ENCODE results near the gene MYOF. TPM values are rescaled to one million over a fixed set of nuclear protein-coding genes. Genes with fewer than 3 reads are reported as not detected.

MYOF gene
- polyA plus RNA-seq, 1 donor (not counting 4 experiments of a cell fraction or from before 2014, with no cell fraction given): 232 TPM

DNA sequence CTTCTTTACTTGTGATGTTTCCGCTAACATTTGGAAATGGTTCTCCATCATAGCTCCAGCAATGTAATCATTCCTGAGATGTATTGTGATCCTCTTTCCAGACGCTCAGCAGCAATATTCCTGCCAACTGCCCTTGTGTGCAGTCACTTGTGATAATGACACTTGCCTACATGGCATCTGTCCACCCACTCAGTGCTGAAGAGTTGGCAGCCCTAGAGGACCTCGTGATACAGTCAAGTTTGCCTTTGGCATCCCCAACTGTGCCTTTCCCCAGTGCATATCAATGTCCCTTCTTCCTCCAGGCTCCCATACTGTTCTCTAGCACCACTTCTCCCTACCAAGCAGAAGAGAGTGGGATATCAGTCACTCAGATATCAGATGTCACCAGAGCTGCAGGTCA lies 64.9 kb downstream of the MYOF start:
- H3K27me3 ChIP-seq (ENCODE audit: control insufficient read depth, extremely low read depth, insufficient read depth, low read length): no peaks in the 10 kb centered on the region
- peak; percentile 26 for FAIRE-seq
- peaks cover 27% of the 10 kb centered on the region for H3K79me2 ChIP-seq (ENCODE audit: control insufficient read depth, insufficient read depth, low read length)
- H2AFZ ChIP-seq (ENCODE audit: control insufficient read depth, low read length): no peak overlapping the region
- peaks cover 17% of the 10 kb centered on the region for H3K4me1 ChIP-seq (ENCODE audit: control insufficient read depth, extremely low read depth, insufficient read depth, low read length)
- no peak for TF ChIP-seq EZH2 (IDR thresholded peaks at IDR 0.05; ENCODE audit: low read length)
- no peaks in the 10 kb centered on the region for H3K9me3 ChIP-seq (ENCODE audit: control insufficient read depth, low read depth, low read length)
- H3K4me3 ChIP-seq (ENCODE audit: control insufficient read depth in 2 of 3, extremely low read depth in 1 of 3, insufficient read depth in 2 of 3, low read depth in 1 of 3, low read length in 3 of 3): no peak overlapping the region
- no peaks in the 10 kb centered on the region for H4K20me1 ChIP-seq (ENCODE audit: control insufficient read depth, extremely low read depth, insufficient read depth, low read length)
- dilution Hi-C loops (cut with MboI; ENCODE audit: extremely low pct_ligation_motif_present, low sequenced_read_pairs): no loop called here
- DNase-seq (ENCODE audit: low read depth, low spot score): no peak
- H3K4me2 ChIP-seq (ENCODE audit: control insufficient read depth, extremely low read depth, insufficient read depth, low read depth, low read length): no peak overlapping the region
- no peak overlapping the region for H3K9ac ChIP-seq (ENCODE audit: control insufficient read depth, extremely low read depth, insufficient read depth, low read length)
- no peaks in the 10 kb centered on the region for H3K9me1 ChIP-seq (ENCODE audit: control insufficient read depth, extremely low read depth, insufficient read depth, low read length)
- no peak overlapping the region for H3K27ac ChIP-seq (ENCODE audit: control insufficient read depth, insufficient read depth, low read length)
- H3K36me3 ChIP-seq (ENCODE audit: control insufficient read depth in 2 of 2, extremely low read depth in 1 of 2, insufficient read depth in 2 of 2, low read length in 2 of 2): peaks cover 29 to 43% of the 10 kb centered on the region in 2 experiments

DNA sequence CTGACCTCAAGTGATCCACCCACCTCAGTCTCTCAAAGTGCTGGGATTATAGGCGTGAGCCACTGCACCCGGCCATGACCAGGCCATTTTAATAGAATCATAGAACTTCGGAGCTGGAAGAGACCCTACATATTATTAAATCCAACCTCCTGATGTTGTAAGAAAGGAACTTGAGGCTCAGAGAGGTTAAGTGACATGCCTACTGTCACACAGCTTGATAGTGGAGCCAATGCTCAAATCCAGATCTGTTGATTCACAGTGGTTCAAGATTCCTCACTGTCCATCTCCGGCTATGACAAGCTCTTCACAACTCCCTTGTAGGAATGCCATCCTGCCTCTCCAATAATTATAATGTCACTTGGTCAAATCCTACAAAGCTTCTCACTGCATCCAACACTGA lies 65.3 kb downstream of the MYOF start:
- dilution Hi-C loops (cut with MboI; ENCODE audit: extremely low pct_ligation_motif_present, low sequenced_read_pairs): no loop called here

More for the DNA sequence above, 65.3 kb downstream of the MYOF start:
- H3K4me3 ChIP-seq (ENCODE audit: control insufficient read depth in 2 of 3, extremely low read depth in 1 of 3, insufficient read depth in 2 of 3, low read depth in 1 of 3, low read length in 3 of 3): no peak overlapping the region
- H3K9me1 ChIP-seq (ENCODE audit: control insufficient read depth, extremely low read depth, insufficient read depth, low read length): no peaks in the 10 kb centered on the region
- no peak overlapping the region for H3K9ac ChIP-seq (ENCODE audit: control insufficient read depth, extremely low read depth, insufficient read depth, low read length)
- H3K79me2 ChIP-seq (ENCODE audit: control insufficient read depth, insufficient read depth, low read length): peaks cover 24% of the 10 kb centered on the region
- no peaks in the 10 kb centered on the region for H3K9me3 ChIP-seq (ENCODE audit: control insufficient read depth, low read depth, low read length)
- H3K27me3 ChIP-seq (ENCODE audit: control insufficient read depth, extremely low read depth, insufficient read depth, low read length): no peaks in the 10 kb centered on the region
- H2AFZ ChIP-seq (ENCODE audit: control insufficient read depth, low read length): no peak overlapping the region
- DNase-seq (ENCODE audit: low read depth, low spot score): no peak
- H4K20me1 ChIP-seq (ENCODE audit: control insufficient read depth, extremely low read depth, insufficient read depth, low read length): no peaks in the 10 kb centered on the region
- FAIRE-seq: peak; percentile 23
- H3K27ac ChIP-seq (ENCODE audit: control insufficient read depth, insufficient read depth, low read length): no peak overlapping the region
- peaks cover 31 to 41% of the 10 kb centered on the region in 2 experiments for H3K36me3 ChIP-seq (ENCODE audit: control insufficient read depth in 2 of 2, extremely low read depth in 1 of 2, insufficient read depth in 2 of 2, low read length in 2 of 2)
- TF ChIP-seq EZH2 (IDR thresholded peaks at IDR 0.05; ENCODE audit: low read length): no peak
- TF ChIP-seq, protein P1, sequence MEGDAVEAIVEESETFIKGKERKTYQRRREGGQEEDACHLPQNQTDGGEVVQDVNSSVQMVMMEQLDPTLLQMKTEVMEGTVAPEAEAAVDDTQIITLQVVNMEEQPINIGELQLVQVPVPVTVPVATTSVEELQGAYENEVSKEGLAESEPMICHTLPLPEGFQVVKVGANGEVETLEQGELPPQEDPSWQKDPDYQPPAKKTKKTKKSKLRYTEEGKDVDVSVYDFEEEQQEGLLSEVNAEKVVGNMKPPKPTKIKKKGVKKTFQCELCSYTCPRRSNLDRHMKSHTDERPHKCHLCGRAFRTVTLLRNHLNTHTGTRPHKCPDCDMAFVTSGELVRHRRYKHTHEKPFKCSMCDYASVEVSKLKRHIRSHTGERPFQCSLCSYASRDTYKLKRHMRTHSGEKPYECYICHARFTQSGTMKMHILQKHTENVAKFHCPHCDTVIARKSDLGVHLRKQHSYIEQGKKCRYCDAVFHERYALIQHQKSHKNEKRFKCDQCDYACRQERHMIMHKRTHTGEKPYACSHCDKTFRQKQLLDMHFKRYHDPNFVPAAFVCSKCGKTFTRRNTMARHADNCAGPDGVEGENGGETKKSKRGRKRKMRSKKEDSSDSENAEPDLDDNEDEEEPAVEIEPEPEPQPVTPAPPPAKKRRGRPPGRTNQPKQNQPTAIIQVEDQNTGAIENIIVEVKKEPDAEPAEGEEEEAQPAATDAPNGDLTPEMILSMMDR (optimal IDR thresholded peaks at IDR 0.05 in 1 of 3, IDR thresholded peaks at IDR 0.05 in 1 of 3, conservative IDR thresholded peaks at IDR 0.05 in 1 of 3; ENCODE audit: extremely low read depth in 1 of 3, insufficient read depth in 2 of 3, low read length in 3 of 3): no peak
- peaks cover 17% of the 10 kb centered on the region for H3K4me1 ChIP-seq (ENCODE audit: control insufficient read depth, extremely low read depth, insufficient read depth, low read length)
- H3K4me2 ChIP-seq (ENCODE audit: control insufficient read depth, extremely low read depth, insufficient read depth, low read depth, low read length): no peak overlapping the region
